Hepatocyte (in vitro differentiated cells): Measurements from ENCODE around the gene ORM1. TPM values are rescaled to one million over a fixed set of nuclear protein-coding genes. Genes with fewer than 3 reads are reported as not detected.
A peak's percentile ranks its signal among the peaks of the same experiment; 100 is the strongest.
"Not testable (repeated sequence)": the region's sequence is repeated elsewhere in the genome, so short reads cannot be mapped to it uniquely, and the experiment has no call there.

Source experiments
- DNase-seq: peaks from one replicate; pipeline ENCODE4 v3.0.0-alpha.2; 2016; ENCODE audit warnings: low spot score
- H2AFZ ChIP-seq: fragments of 200-600 bp; sonication (generic); 2 replicates; pipeline ENCODE4 v1.6.0; 2016; ENCODE audit warnings: antibody characterized with exemption, mild to moderate bottlenecking
- H3K27ac ChIP-seq: fragments of 200-600 bp; sonication (generic); 2 replicates; pipeline ENCODE4 v1.5.1; 2016; ENCODE audit warnings: mild to moderate bottlenecking
- H3K27me3 ChIP-seq: fragments of 200-600 bp; sonication (generic); 2 replicates; pipeline ENCODE4 v1.6.1; 2016
- H3K36me3 ChIP-seq: fragments of 200-600 bp; sonication (generic); replicated peaks from 2 replicates; pipeline ENCODE4 v1.5.1; 2016; ENCODE audit warnings: low read depth; ENCODE audit not compliant: insufficient read depth
- H3K4me1 ChIP-seq: fragments of 200-600 bp; sonication (generic); 2 replicates; pipeline ENCODE4 v1.5.1; 2016; ENCODE audit warnings: mild to moderate bottlenecking, moderate library complexity; ENCODE audit not compliant: insufficient read depth
- H3K4me2 ChIP-seq: fragments of 200-600 bp; sonication (generic); 2 replicates; pipeline ENCODE4 v1.6.0; 2016
- H3K4me3 ChIP-seq: fragments of 200-600 bp; sonication (generic); 2 replicates; pipeline ENCODE4 v1.5.1; 2016; ENCODE audit warnings: mild to moderate bottlenecking
- H3K79me2 ChIP-seq: fragments of 200-600 bp; sonication (generic); 2 replicates; pipeline ENCODE4 v1.6.0; 2017; ENCODE audit warnings: mild to moderate bottlenecking
- H3K9me2 ChIP-seq: fragments of 200-600 bp; sonication (generic); replicated peaks from 2 replicates; pipeline ENCODE4 v1.6.0; 2017; ENCODE audit warnings: mild to moderate bottlenecking; ENCODE audit not compliant: insufficient read depth
- H3K9me3 ChIP-seq: fragments of 200-600 bp; sonication (generic); 2 replicates; pipeline ENCODE4 v1.5.1; 2016; ENCODE audit warnings: low read depth, mild to moderate bottlenecking
- H4K20me1 ChIP-seq: fragments of 200-600 bp; sonication (generic); 2 replicates; pipeline ENCODE4 v1.6.0; 2016; ENCODE audit warnings: mild to moderate bottlenecking; ENCODE audit not compliant: insufficient read depth, poor library complexity, severe bottlenecking
- CTCF ChIP-seq: fragments of 200-600 bp; sonication (generic); IDR thresholded peaks from 2 replicates; pipeline ENCODE4 v1.5.1; 2016; ENCODE audit warnings: antibody characterized with exemption, mild to moderate bottlenecking; ENCODE audit not compliant: poor library complexity
- EZH2 ChIP-seq: fragments of 200-600 bp; sonication (generic); IDR thresholded peaks from 2 replicates; pipeline ENCODE4 v1.6.1; 2016; ENCODE audit warnings: antibody characterized with exemption, mild to moderate bottlenecking, borderline replicate concordance
- EZH2phosphoT487 ChIP-seq: fragments of 200-600 bp; sonication (generic); IDR thresholded peaks from one replicate; pipeline ENCODE4 v1.6.1; 2018; ENCODE audit warnings: antibody characterized with exemption, mild to moderate bottlenecking, low read depth, moderate library complexity; ENCODE audit not compliant: unreplicated experiment, severe bottlenecking
- whole genome bisulfite sequencing: methylation state at CpG from one replicate; pipeline ENCODE4 v1.1.6; 2016; ENCODE audit warnings: low lambda C conversion rate; ENCODE audit errors: missing lambda C conversion rate; 5-methylcytosine and 5-hydroxymethylcytosine counted together
- polyA plus RNA-seq: library from polyadenylated mRNA; unstranded; fragments of >200 nt; fragmentation: Nextera tagmentation; extraction: Ambion mirVana; gene quantifications from 2 replicates; pipeline ENCODE4 v1.2.1, GENCODE V29; 2016
- total RNA-seq: library from RNA; depleted of rRNA; stranded (reverse); fragments of >200 nt; gene quantifications from 2 replicates; pipeline ENCODE4 v1.2.3, GENCODE V29; 2014

The ORM1 gene
- total and polyA plus RNA-seq, 2 experiments from 2014 or later, result 472 to 976 TPM

DNA sequence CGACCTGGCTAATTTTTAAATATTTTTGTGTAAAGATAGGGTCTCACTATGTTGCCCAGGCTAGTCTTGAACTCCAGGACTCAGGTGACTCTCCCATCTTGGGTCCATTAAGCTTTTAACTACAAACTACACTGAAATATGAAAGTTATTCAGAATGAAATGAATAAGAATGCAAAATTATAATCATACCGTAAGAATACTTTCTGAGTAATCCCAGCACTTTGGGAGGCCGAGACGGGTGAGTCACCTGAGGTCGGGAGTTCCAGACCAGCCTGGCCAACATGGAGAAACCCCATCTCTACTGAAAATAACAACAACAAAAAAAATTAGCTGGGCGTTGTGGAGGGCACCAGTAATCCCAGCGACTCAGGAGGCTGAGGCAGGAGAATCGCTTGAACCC, 1.1 kb upstream of the ORM1 start:
- Histone ChIP-seq H3K9me3 (no peaks in the 10 kb centered on the region), H3K4me1 (peaks cover 3% of the 10 kb centered on the region), H3K79me2 (peaks cover 2% of the 10 kb centered on the region), H3K27ac (no peak overlapping the region), H3K27me3 (no peaks in the 10 kb centered on the region), H4K20me1 (no peaks in the 10 kb centered on the region), H3K4me3 (no peak overlapping the region), H3K4me2 (no peak overlapping the region), H3K36me3 (no peaks in the 10 kb centered on the region), H2AFZ (no peak overlapping the region), H3K9me2 (no peaks in the 10 kb centered on the region)
- WGBS, result 88% methylated on average over 8 of the region's 8 CpGs
- TF ChIP-seq EZH2, result no peak
- DNase-seq, result no peak

DNA sequence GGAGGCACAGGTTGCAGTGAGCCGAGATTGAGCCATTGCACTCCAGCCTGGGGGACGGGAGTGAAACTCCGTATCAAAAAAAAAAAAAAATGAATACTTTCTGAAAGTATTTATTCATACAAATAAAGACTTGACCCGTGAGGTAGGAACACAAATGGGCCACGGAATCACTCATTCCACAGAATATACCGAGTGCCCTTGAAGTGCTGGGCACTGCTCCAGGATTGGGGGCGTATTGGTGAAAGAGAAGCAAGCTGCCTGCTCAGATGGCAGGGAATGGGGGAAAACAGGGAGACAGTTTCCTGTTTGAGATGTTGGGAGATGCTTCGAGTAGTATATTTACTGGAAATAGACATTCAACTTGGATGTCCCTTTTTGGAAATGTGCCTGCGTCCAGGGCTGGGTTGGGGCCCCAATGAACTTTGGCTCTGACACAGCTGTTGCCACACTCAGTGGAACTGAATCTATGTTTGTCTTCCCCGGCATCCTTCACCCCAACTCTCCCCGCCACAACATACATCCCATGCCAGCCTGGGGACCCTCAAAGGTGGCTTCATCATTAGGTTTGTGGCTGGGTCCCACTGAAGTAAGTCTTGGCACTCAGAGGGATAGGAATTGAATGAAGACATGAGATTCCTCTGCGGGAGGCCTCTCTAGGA, 609 bp upstream of the ORM1 start:
- 87% methylated on average over 12 of the region's 12 CpGs for WGBS
- not testable (repeated sequence) for H2AFZ ChIP-seq, DNase-seq, H3K27ac ChIP-seq, H4K20me1 ChIP-seq, H3K9me2 ChIP-seq, H3K4me2 ChIP-seq, H3K4me3 ChIP-seq, H3K27me3 ChIP-seq, H3K4me1 ChIP-seq, H3K9me3 ChIP-seq, H3K36me3 ChIP-seq, H3K79me2 ChIP-seq

- not testable (repeated sequence) for H3K4me2 ChIP-seq, H3K9me2 ChIP-seq, DNase-seq, H3K79me2 ChIP-seq, H3K9me3 ChIP-seq, H3K27me3 ChIP-seq, H3K36me3 ChIP-seq, H4K20me1 ChIP-seq, H2AFZ ChIP-seq, H3K4me3 ChIP-seq, H3K27ac ChIP-seq
- WGBS, result 76% methylated on average over 6 of the region's 6 CpGs
- H3K4me1 ChIP-seq, result peaks cover 13% of the 10 kb centered on the region
Observed at GRCh38 chr9:114323849-114324248, 951 bp downstream of the ORM1 start.

DNA sequence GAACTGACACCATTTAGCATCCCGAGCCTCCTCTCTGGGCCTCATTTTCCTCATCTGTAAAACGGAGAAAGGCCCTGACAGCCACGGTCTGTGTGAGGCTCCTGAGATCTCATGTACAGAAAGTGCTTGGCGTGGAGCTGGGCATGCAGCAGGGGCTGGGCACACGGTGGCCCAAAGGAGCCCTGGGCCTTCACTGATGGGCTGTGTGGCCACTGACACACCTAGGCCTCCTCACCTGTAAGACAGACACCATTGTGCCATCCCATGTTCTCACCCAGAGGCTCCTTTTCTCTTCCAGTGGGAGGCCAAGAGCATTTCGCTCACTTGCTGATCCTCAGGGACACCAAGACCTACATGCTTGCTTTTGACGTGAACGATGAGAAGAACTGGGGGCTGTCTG, 1.6 kb downstream of the ORM1 start:
- H3K4me2 ChIP-seq, result no peak overlapping the region
- peaks cover 2% of the 10 kb centered on the region for H3K79me2 ChIP-seq
- no peaks in the 10 kb centered on the region for H4K20me1 ChIP-seq
- no peaks in the 10 kb centered on the region for H3K9me2 ChIP-seq
- no peak overlapping the region for H3K4me3 ChIP-seq
- H2AFZ ChIP-seq, result no peak overlapping the region
- H3K27ac ChIP-seq, result no peak overlapping the region
- no peaks in the 10 kb centered on the region for H3K36me3 ChIP-seq
- 93% methylated on average over 8 of the region's 8 CpGs for WGBS
- H3K9me3 ChIP-seq, result no peaks in the 10 kb centered on the region
- peak; percentile 41 for DNase-seq
- peaks cover 19% of the 10 kb centered on the region for H3K4me1 ChIP-seq
- no peak for TF ChIP-seq CTCF
- no peak for TF ChIP-seq EZH2phosphoT487
- no peak for TF ChIP-seq EZH2
- no peaks in the 10 kb centered on the region for H3K27me3 ChIP-seq

DNA sequence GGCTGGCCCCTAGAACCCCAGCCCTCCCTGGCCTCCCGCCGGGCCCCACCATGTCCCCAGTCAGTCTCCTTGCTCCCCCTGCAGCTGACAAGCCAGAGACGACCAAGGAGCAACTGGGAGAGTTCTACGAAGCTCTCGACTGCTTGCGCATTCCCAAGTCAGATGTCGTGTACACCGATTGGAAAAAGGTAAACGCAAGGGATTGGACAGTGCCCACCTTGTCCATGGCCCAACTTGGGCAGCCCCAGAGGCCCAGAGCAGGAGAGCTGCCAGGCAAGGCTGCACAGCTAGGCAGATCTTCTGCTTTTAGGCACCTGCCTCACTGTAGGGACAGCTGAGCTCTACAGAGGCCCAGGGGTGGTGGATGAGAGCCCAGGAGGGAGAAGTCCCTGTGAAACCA, 2.1 kb downstream of the ORM1 start:
- H3K4me2 ChIP-seq, H3K9me3 ChIP-seq, H3K27ac ChIP-seq, H2AFZ ChIP-seq, DNase-seq, H3K79me2 ChIP-seq, H4K20me1 ChIP-seq, H3K9me2 ChIP-seq, H3K27me3 ChIP-seq, H3K36me3 ChIP-seq, H3K4me3 ChIP-seq: not testable (repeated sequence)
- peaks cover 19% of the 10 kb centered on the region for H3K4me1 ChIP-seq
- WGBS, result 89% methylated on average over 9 of the region's 9 CpGs

GRCh38 chr9:114325684-114326254, 2.9 kb downstream of the ORM1 start:
- H3K27me3 ChIP-seq, H3K36me3 ChIP-seq, H3K79me2 ChIP-seq, H3K27ac ChIP-seq, H3K9me2 ChIP-seq, H2AFZ ChIP-seq, H3K9me3 ChIP-seq, H3K4me2 ChIP-seq, H4K20me1 ChIP-seq, H3K4me3 ChIP-seq: not testable (repeated sequence)
- 79% methylated on average over 3 of the region's 3 CpGs for WGBS
- peak; percentile 48 for DNase-seq
- peaks cover 19% of the 10 kb centered on the region for H3K4me1 ChIP-seq
